ENCODE data around the gene NKG7.
A peak's percentile ranks its signal among the peaks of the same experiment; 100 is the strongest.
"Not testable (repeated sequence)": the region's sequence is repeated elsewhere in the genome, so short reads cannot be mapped to it uniquely, and the experiment has no call there.

NKG7 gene

GRCh38 chr19:51372649-51373504, at the start of gene NKG7:
TSS of gene NKG7 (minus strand) at chr19:51372654. CDS start at chr19:51372535, 119 bp downstream.
- Histone ChIP-seq H3K27me3 (ENCODE audit: control insufficient read depth in 2 of 2, insufficient read depth in 2 of 2, low read length in 2 of 2) (no peaks in the 10 kb centered on the region), H3K36me3 (ENCODE audit: control insufficient read depth in 2 of 2, insufficient read depth in 2 of 2, low read length in 2 of 2) (no peaks in the 10 kb centered on the region), H3K4me3 (ENCODE audit: low read length in 2 of 2) (peak within 1 kb of the TSS in 1 of 2 donors; percentile 20), H3K9ac (ENCODE audit: low read depth in 1 of 2, low read length in 2 of 2) (no peak within 1 kb of the TSS), H3K4me1 (ENCODE audit: control insufficient read depth in 2 of 2, insufficient read depth in 2 of 2, low read length in 2 of 2) (peaks cover 0 to 6% of the 10 kb centered on the region in 2 donors), H3K27ac (ENCODE audit: low read depth in 2 of 2, low read length in 2 of 2) (peak within 1 kb of the TSS; percentile 13 to 67), H3K9me3 (ENCODE audit: control insufficient read depth in 2 of 2, low read length in 2 of 2) (no peaks in the 10 kb centered on the region)

DNA sequence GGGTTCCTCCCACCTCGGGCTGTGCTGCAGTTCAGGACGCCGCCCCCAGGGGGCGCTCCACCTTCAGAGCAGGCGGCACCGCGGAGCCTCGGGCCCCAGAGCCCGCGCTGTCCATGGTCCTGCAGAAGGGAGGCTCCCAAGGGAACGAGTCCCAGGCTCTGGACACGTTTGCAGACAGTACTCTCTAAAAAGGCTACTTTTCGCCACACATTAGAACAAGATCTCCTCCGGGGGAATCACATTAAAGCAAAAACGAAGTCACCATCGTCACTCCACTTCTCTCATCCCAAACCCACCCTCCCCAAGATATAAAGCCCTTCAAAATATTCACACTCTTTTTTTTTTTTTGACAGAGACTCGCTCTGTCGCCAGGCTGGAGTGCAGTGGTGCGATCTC, 49.6 kb upstream of the NKG7 start:
- H3K4me1 ChIP-seq (ENCODE audit: control insufficient read depth in 2 of 2, insufficient read depth in 2 of 2, low read length in 2 of 2): no peaks in the 10 kb centered on the region
- H3K36me3 ChIP-seq (ENCODE audit: control insufficient read depth in 2 of 2, insufficient read depth in 2 of 2, low read length in 2 of 2): no peaks in the 10 kb centered on the region
- no peak overlapping the region for H3K9ac ChIP-seq (ENCODE audit: low read depth in 1 of 2, low read length in 2 of 2)
- no peaks in the 10 kb centered on the region for H3K9me3 ChIP-seq (ENCODE audit: control insufficient read depth in 2 of 2, low read length in 2 of 2)
- H3K27me3 ChIP-seq (ENCODE audit: control insufficient read depth in 2 of 2, insufficient read depth in 2 of 2, low read length in 2 of 2): no peaks in the 10 kb centered on the region
- H3K27ac ChIP-seq (ENCODE audit: low read depth in 2 of 2, low read length in 2 of 2): no peak overlapping the region
- no peak overlapping the region for H3K4me3 ChIP-seq (ENCODE audit: low read length in 2 of 2)

GRCh38 chr19:51421229-51422052, 49.0 kb upstream of the NKG7 start:
- Histone ChIP-seq H3K4me3 (ENCODE audit: low read length in 2 of 2) (no peak overlapping the region), H3K4me1 (ENCODE audit: control insufficient read depth in 2 of 2, insufficient read depth in 2 of 2, low read length in 2 of 2) (no peaks in the 10 kb centered on the region), H3K36me3 (ENCODE audit: control insufficient read depth in 2 of 2, insufficient read depth in 2 of 2, low read length in 2 of 2) (no peaks in the 10 kb centered on the region), H3K9ac (ENCODE audit: low read depth in 1 of 2, low read length in 2 of 2) (no peak overlapping the region), H3K27me3 (ENCODE audit: control insufficient read depth in 2 of 2, insufficient read depth in 2 of 2, low read length in 2 of 2) (no peaks in the 10 kb centered on the region), H3K27ac (ENCODE audit: low read depth in 2 of 2, low read length in 2 of 2) (no peak overlapping the region), H3K9me3 (ENCODE audit: control insufficient read depth in 2 of 2, low read length in 2 of 2) (no peaks in the 10 kb centered on the region)

DNA sequence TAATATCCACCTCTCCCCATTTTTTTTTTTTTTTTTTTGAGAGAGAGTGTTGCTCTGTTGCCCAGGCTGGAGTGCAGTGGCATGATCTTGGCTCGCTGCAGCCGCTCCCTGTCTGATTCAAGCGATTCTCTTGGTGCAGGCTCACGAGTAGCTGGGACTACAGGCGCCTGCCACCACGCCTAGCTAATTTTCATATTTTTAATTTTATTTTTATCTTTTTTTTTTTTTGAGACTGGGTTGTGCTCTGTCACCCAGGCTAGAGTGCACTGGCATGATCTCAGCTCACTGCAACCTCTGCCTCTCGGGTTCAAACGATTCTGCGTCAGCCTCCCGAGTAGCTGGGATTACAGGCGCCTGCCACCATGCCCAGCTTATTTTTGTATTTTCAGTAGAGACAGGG, 48.1 kb upstream of the NKG7 start:
- not testable (repeated sequence) for H3K36me3 ChIP-seq (ENCODE audit: control insufficient read depth in 2 of 2, insufficient read depth in 2 of 2, low read length in 2 of 2); H3K27ac ChIP-seq (ENCODE audit: low read depth in 2 of 2, low read length in 2 of 2); H3K4me3 ChIP-seq (ENCODE audit: low read length in 2 of 2)

GRCh38 chr19:51418707-51419106, 46.3 kb upstream of the NKG7 start:
- Histone ChIP-seq H3K36me3 (ENCODE audit: control insufficient read depth in 2 of 2, insufficient read depth in 2 of 2, low read length in 2 of 2) (no peaks in the 10 kb centered on the region), H3K27ac (ENCODE audit: low read depth in 2 of 2, low read length in 2 of 2) (peak overlapping the region in 1 of 2 donors; percentile 32), H3K4me3 (ENCODE audit: low read length in 2 of 2) (no peak overlapping the region), H3K9ac (ENCODE audit: low read depth in 1 of 2, low read length in 2 of 2) (no peak overlapping the region), H3K9me3 (ENCODE audit: control insufficient read depth in 2 of 2, low read length in 2 of 2) (no peaks in the 10 kb centered on the region), H3K4me1 (ENCODE audit: control insufficient read depth in 2 of 2, insufficient read depth in 2 of 2, low read length in 2 of 2) (no peaks in the 10 kb centered on the region), H3K27me3 (ENCODE audit: control insufficient read depth in 2 of 2, insufficient read depth in 2 of 2, low read length in 2 of 2) (no peaks in the 10 kb centered on the region)

More for the DNA sequence above, 48.1 kb upstream of the NKG7 start:
- H3K27me3 ChIP-seq (ENCODE audit: control insufficient read depth in 2 of 2, insufficient read depth in 2 of 2, low read length in 2 of 2); H3K9ac ChIP-seq (ENCODE audit: low read depth in 1 of 2, low read length in 2 of 2); H3K9me3 ChIP-seq (ENCODE audit: control insufficient read depth in 2 of 2, low read length in 2 of 2); H3K4me1 ChIP-seq (ENCODE audit: control insufficient read depth in 2 of 2, insufficient read depth in 2 of 2, low read length in 2 of 2): not testable (repeated sequence)

GRCh38 chr19:51417810-51418157, 45.3 kb upstream of the NKG7 start:
- Histone ChIP-seq H3K4me3 (ENCODE audit: low read length in 2 of 2) (no peak overlapping the region), H3K27ac (ENCODE audit: low read depth in 2 of 2, low read length in 2 of 2) (peak overlapping the region in 1 of 2 donors; percentile 63), H3K27me3 (ENCODE audit: control insufficient read depth in 2 of 2, insufficient read depth in 2 of 2, low read length in 2 of 2) (no peaks in the 10 kb centered on the region), H3K9ac (ENCODE audit: low read depth in 1 of 2, low read length in 2 of 2) (no peak overlapping the region), H3K36me3 (ENCODE audit: control insufficient read depth in 2 of 2, insufficient read depth in 2 of 2, low read length in 2 of 2) (no peaks in the 10 kb centered on the region), H3K9me3 (ENCODE audit: control insufficient read depth in 2 of 2, low read length in 2 of 2) (no peaks in the 10 kb centered on the region), H3K4me1 (ENCODE audit: control insufficient read depth in 2 of 2, insufficient read depth in 2 of 2, low read length in 2 of 2) (no peaks in the 10 kb centered on the region)

DNA sequence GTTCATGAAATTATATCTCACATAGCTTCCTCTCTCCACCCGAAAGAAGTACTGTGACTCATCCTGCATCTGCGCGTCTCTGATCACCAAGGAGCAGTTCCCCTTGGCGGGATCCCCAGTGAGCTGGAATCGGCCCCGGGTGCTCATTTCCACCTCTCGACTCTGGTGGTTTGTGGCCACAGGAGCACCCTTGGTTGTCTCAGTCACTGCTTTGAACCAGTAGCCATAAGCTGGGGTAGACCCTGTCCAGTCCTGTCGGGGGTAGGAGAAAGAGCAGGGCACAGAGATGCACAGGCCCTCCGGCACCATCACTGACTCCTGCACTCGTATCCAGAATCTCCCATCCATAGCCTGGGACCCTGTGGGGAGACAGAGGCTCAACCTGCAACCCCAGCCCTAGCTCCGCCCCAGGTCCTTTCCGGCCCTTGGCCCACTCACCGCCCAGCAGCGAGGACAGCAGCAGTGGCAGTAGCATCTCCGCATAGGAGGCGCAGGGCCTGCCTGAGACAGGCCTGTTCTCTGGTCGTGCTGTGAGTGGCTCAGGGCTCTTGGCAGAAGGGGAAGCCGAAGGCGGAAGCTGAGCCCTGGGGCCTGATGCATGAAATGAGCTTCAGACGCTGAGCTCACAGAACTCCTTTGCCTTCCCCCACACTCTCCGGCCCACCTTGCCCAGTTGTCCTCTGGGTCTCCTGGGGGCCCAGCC, 44.8 kb upstream of the NKG7 start, which contains the start of gene SIGLEC10:
Gene SIGLEC10, minus strand, starts transcription at position 536 of the 703 bp plus-strand sequence. Its CDS starts 61 bp downstream, at position 475.
- Histone ChIP-seq H3K9me3 (ENCODE audit: control insufficient read depth in 2 of 2, low read length in 2 of 2) (no peaks in the 10 kb centered on the region), H3K27ac (ENCODE audit: low read depth in 2 of 2, low read length in 2 of 2) (peak within 1 kb of the TSS in 1 of 2 donors; percentile 63), H3K36me3 (ENCODE audit: control insufficient read depth in 2 of 2, insufficient read depth in 2 of 2, low read length in 2 of 2) (no peaks in the 10 kb centered on the region), H3K4me3 (ENCODE audit: low read length in 2 of 2) (peak within 1 kb of the TSS; percentile 23 to 44), H3K27me3 (ENCODE audit: control insufficient read depth in 2 of 2, insufficient read depth in 2 of 2, low read length in 2 of 2) (no peaks in the 10 kb centered on the region), H3K4me1 (ENCODE audit: control insufficient read depth in 2 of 2, insufficient read depth in 2 of 2, low read length in 2 of 2) (no peaks in the 10 kb centered on the region), H3K9ac (ENCODE audit: low read depth in 1 of 2, low read length in 2 of 2) (no peak within 1 kb of the TSS)

- H3K4me1 ChIP-seq (ENCODE audit: control insufficient read depth in 2 of 2, insufficient read depth in 2 of 2, low read length in 2 of 2); H3K9ac ChIP-seq (ENCODE audit: low read depth in 1 of 2, low read length in 2 of 2); H3K27ac ChIP-seq (ENCODE audit: low read depth in 2 of 2, low read length in 2 of 2); H3K9me3 ChIP-seq (ENCODE audit: control insufficient read depth in 2 of 2, low read length in 2 of 2); H3K4me3 ChIP-seq (ENCODE audit: low read length in 2 of 2); H3K27me3 ChIP-seq (ENCODE audit: control insufficient read depth in 2 of 2, insufficient read depth in 2 of 2, low read length in 2 of 2); H3K36me3 ChIP-seq (ENCODE audit: control insufficient read depth in 2 of 2, insufficient read depth in 2 of 2, low read length in 2 of 2): not testable (repeated sequence)
These were observed 44.0 kb upstream of the NKG7 start for GRCh38 chr19:51416422-51416821.

DNA sequence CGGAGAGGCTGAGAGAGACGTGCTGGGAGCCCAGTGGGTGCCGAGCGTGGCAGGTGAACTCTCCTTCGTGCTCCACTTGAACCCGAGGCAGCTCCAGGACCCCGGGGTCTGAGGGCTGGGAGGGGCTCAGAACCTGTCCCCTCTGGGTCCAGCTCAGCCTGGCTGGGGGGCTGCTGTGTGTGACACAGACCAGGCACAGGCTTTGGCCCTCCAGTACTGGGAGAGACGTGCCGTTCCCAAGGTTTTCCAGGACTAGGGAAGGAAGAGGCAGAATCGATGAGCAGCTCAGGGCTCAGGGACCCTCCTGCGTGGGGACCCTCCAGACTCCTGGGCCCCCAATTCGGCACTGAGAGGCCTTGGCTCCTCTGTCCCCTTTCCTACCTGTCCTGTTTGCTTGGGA, 42.7 kb upstream of the NKG7 start:
- H3K9me3 ChIP-seq (ENCODE audit: control insufficient read depth in 2 of 2, low read length in 2 of 2): no peaks in the 10 kb centered on the region
- no peak overlapping the region for H3K9ac ChIP-seq (ENCODE audit: low read depth in 1 of 2, low read length in 2 of 2)
- no peak overlapping the region for H3K4me3 ChIP-seq (ENCODE audit: low read length in 2 of 2)
- no peak overlapping the region for H3K27ac ChIP-seq (ENCODE audit: low read depth in 2 of 2, low read length in 2 of 2)
- H3K27me3 ChIP-seq (ENCODE audit: control insufficient read depth in 2 of 2, insufficient read depth in 2 of 2, low read length in 2 of 2): no peaks in the 10 kb centered on the region
- no peaks in the 10 kb centered on the region for H3K4me1 ChIP-seq (ENCODE audit: control insufficient read depth in 2 of 2, insufficient read depth in 2 of 2, low read length in 2 of 2)
- H3K36me3 ChIP-seq (ENCODE audit: control insufficient read depth in 2 of 2, insufficient read depth in 2 of 2, low read length in 2 of 2): no peaks in the 10 kb centered on the region

Data from mucosa of rectum (tissue), 2 donors.